OCI-LY7 (cell line): ENCODE results near the gene MATK.

ENCODE experiments used
- CTCF ChIP-seq: fragments of 200-600 bp; sonication (generic); conservative IDR thresholded peaks from 2 replicates; pipeline ENCODE4 v1.5.1; 2014; ENCODE audit warnings: mild to moderate bottlenecking, antibody characterized with exemption, low read length, moderate library complexity, mixed read lengths
- EZH2phosphoT487 ChIP-seq: fragments of 200-600 bp; sonication (generic); IDR thresholded peaks from 2 replicates; pipeline ENCODE4 v1.6.1; 2018; ENCODE audit warnings: low read depth, borderline replicate concordance, mild to moderate bottlenecking, mixed run types, antibody characterized with exemption, low read length, moderate library complexity, mixed read lengths

- no peak for TF ChIP-seq CTCF
- TF ChIP-seq EZH2phosphoT487, result no peak
Observed at GRCh38 chr19:3792114-3792513, 5.9 kb upstream of the MATK start.
